DND-41 (cell line): ENCODE measurements around the gene BRINP3.

ENCODE experiments used
- CTCF ChIP-seq: IDR thresholded peaks from 2 replicates; pipeline ENCODE4 v1.5.1; 2012; ENCODE audit warnings: borderline replicate concordance, low read length, moderate library complexity, mild to moderate bottlenecking; ENCODE audit not compliant: poor library complexity, severe bottlenecking; ENCODE audit errors: extremely low read depth
- EZH2 ChIP-seq: IDR thresholded peaks from 3 replicates; pipeline ENCODE4 v1.6.1; 2012; ENCODE audit warnings: borderline replicate concordance, low read depth, mild to moderate bottlenecking, moderate library complexity, low read length, inconsistent platforms; ENCODE audit not compliant: severe bottlenecking

- TF ChIP-seq CTCF (no peak), EZH2 (no peak)
These were observed 2.9 kb downstream of the BRINP3 start for GRCh38 chr1:190474650-190475211.
